ENCODE measurements around the gene LRRC8C.
"Not testable (repeated sequence)": the region's sequence is repeated elsewhere in the genome, so short reads cannot be mapped to it uniquely, and the experiment has no call there.

Gene LRRC8C

GRCh38 chr1:89673251-89673650 is 40.3 kb downstream of the LRRC8C start:
- no peak for DNase-seq

- DNase-seq: no peak
Observed at GRCh38 chr1:89675677-89676076, 42.8 kb downstream of the LRRC8C start.

- DNase-seq: no peak
Observed at GRCh38 chr1:89681045-89681729, 48.3 kb downstream of the LRRC8C start.

GRCh38 chr1:89682611-89683010 is 49.7 kb downstream of the LRRC8C start:
- no peak for DNase-seq

- DNase-seq: no peak
Observed at GRCh38 chr1:89685461-89685860, 52.5 kb downstream of the LRRC8C start.

- no peak for DNase-seq
Observed at GRCh38 chr1:89686520-89686919, 53.6 kb downstream of the LRRC8C start.

GRCh38 chr1:89687254-89687653 is 54.3 kb downstream of the LRRC8C start:
- DNase-seq: no peak

GRCh38 chr1:89688607-89689006 is 55.7 kb downstream of the LRRC8C start:
- no peak for DNase-seq

- DNase-seq: no peak
Observed at GRCh38 chr1:89689234-89689633, 56.3 kb downstream of the LRRC8C start.

- no peak for DNase-seq
Observed at GRCh38 chr1:89690595-89690994, 57.7 kb downstream of the LRRC8C start.

GRCh38 chr1:89692601-89693521 is 59.9 kb downstream of the LRRC8C start:
- DNase-seq: no peak

GRCh38 chr1:89695847-89696246 is 62.9 kb downstream of the LRRC8C start:
- DNase-seq: no peak

- DNase-seq: no peak
Observed at GRCh38 chr1:89697383-89697782, 64.5 kb downstream of the LRRC8C start.

GRCh38 chr1:89698020-89698560 is 65.2 kb downstream of the LRRC8C start:
- DNase-seq: no peak

- DNase-seq: no peak
Observed at GRCh38 chr1:89698624-89699023, 65.7 kb downstream of the LRRC8C start.

GRCh38 chr1:89699451-89699986 is 66.6 kb downstream of the LRRC8C start:
- no peak for DNase-seq

- DNase-seq: no peak
Observed at GRCh38 chr1:89701746-89702241, 68.9 kb downstream of the LRRC8C start.

GRCh38 chr1:89702520-89703045 is 69.7 kb downstream of the LRRC8C start:
- DNase-seq: no peak

- DNase-seq: no peak
Observed at GRCh38 chr1:89703469-89703868, 70.5 kb downstream of the LRRC8C start.

- DNase-seq: no peak
Observed at GRCh38 chr1:89704014-89704413, 71.1 kb downstream of the LRRC8C start.

GRCh38 chr1:89704885-89705284 is 72.0 kb downstream of the LRRC8C start:
- DNase-seq: not testable (repeated sequence)

GRCh38 chr1:89705901-89706699 is 73.2 kb downstream of the LRRC8C start:
- no peak for DNase-seq

Measured in activated CD8-positive, alpha-beta memory T cell treated with anti-CD3 and anti-CD28 coated beads, Interleukin-2, amount 50 U/mL, for 48 hours (primary cell).